ENCODE results near the gene ADAM12.

- no peak for TF ChIP-seq CTCF (IDR thresholded peaks at IDR 0.05; ENCODE audit: low read depth, low read length, missing input control)
- no peak for TF ChIP-seq REST (IDR thresholded peaks at IDR 0.05)
- TF ChIP-seq ATF3 (IDR thresholded peaks at IDR 0.05): no peak
Measured at GRCh38 chr10:126205486-126206205, 182.6 kb downstream of the ADAM12 start.

All from liver (tissue), 3 donors.